GM21576 (cell line): Measurements from ENCODE around the gene ACAA1.
"Not testable (repeated sequence)": the region's sequence is repeated elsewhere in the genome, so short reads cannot be mapped to it uniquely, and the experiment has no call there.

Experiments used
- ATAC-seq: cut with Tn5 transposase; IDR thresholded peaks from one replicate; pipeline ENCODE4 v1.9.1; 2021; ENCODE audit warnings: mild to moderate bottlenecking, moderate library complexity; ENCODE audit not compliant: unreplicated experiment

The ACAA1 gene

GRCh38 chr3:38083871-38084333, 53.0 kb downstream of the ACAA1 start:
- no peak for ATAC-seq

- ATAC-seq = not testable (repeated sequence)
Measured at GRCh38 chr3:38083254-38083653, 53.7 kb downstream of the ACAA1 start.

- ATAC-seq = not testable (repeated sequence)
Measured at GRCh38 chr3:38082296-38082695, 54.6 kb downstream of the ACAA1 start.

- ATAC-seq = not testable (repeated sequence)
Measured at GRCh38 chr3:38077073-38077472, 59.9 kb downstream of the ACAA1 start.
